ENCODE measurements around the gene PRLR.

GRCh38 chr5:35091704-35092103 is 138.6 kb downstream of the PRLR start:
- TF ChIP-seq CTCF (IDR thresholded peaks at IDR 0.05; ENCODE audit: low read depth, low read length, missing input control) (no peak), REST (IDR thresholded peaks at IDR 0.05) (no peak), ATF3 (IDR thresholded peaks at IDR 0.05) (no peak), RAD21 (IDR thresholded peaks at IDR 0.05) (no peak), MAX (IDR thresholded peaks at IDR 0.05) (no peak), SP1 (IDR thresholded peaks at IDR 0.05) (no peak), TAF1 (conservative IDR thresholded peaks at IDR 0.05) (no peak), RXRA (IDR thresholded peaks at IDR 0.05) (no peak), YY1 (IDR thresholded peaks at IDR 0.05) (no peak), HNF4A (conservative IDR thresholded peaks at IDR 0.05) (no peak), GABPA (IDR thresholded peaks at IDR 0.05 in 1 of 2, conservative IDR thresholded peaks at IDR 0.05 in 1 of 2) (no peak), FOXA1 (IDR thresholded peaks at IDR 0.05) (no peak), JUND (IDR thresholded peaks at IDR 0.05) (no peak), ZBTB33 (IDR thresholded peaks at IDR 0.05) (no peak)

Data from liver (tissue), 3 donors.